ENCODE results near the gene OR13C2. TPM values are rescaled to one million over a fixed set of nuclear protein-coding genes. Genes with fewer than 3 reads are reported as not detected.
"Not testable (repeated sequence)": the region's sequence is repeated elsewhere in the genome, so short reads cannot be mapped to it uniquely, and the experiment has no call there.

The OR13C2 gene
- total RNA-seq, 1 experiment from 2014 or later = not detected

DNA sequence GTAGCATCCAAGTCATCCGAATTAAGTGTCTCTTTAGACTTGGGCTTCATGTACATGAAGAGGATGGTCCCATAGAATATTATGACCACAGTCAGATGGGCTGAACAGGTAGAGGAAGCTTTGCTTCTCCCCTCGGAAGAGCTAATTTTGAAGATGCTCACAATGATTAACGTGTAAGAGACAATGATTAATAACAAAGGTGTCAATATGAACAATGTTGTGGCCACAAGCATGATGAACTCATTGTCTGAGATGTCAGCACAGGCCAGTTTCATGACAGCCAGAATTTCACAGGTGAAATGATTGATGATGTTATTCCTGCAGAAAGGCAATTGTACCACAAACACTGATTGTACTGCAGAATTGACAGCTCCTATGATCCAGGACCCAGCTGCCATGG lies 626 bp downstream of the OR13C2 start:
- no peaks in the 10 kb centered on the region for H3K9me3 Mint-ChIP-seq (ENCODE audit: low read depth, unreplicated experiment)
- no peaks in the 10 kb centered on the region for H3K27me3 Mint-ChIP-seq (ENCODE audit: unreplicated experiment)
- CTCF ChIA-PET = no interaction called here
- no peak overlapping the region for H3K4me3 Mint-ChIP-seq (ENCODE audit: low read depth, unreplicated experiment)
- TF ChIP-seq, protein P1, sequence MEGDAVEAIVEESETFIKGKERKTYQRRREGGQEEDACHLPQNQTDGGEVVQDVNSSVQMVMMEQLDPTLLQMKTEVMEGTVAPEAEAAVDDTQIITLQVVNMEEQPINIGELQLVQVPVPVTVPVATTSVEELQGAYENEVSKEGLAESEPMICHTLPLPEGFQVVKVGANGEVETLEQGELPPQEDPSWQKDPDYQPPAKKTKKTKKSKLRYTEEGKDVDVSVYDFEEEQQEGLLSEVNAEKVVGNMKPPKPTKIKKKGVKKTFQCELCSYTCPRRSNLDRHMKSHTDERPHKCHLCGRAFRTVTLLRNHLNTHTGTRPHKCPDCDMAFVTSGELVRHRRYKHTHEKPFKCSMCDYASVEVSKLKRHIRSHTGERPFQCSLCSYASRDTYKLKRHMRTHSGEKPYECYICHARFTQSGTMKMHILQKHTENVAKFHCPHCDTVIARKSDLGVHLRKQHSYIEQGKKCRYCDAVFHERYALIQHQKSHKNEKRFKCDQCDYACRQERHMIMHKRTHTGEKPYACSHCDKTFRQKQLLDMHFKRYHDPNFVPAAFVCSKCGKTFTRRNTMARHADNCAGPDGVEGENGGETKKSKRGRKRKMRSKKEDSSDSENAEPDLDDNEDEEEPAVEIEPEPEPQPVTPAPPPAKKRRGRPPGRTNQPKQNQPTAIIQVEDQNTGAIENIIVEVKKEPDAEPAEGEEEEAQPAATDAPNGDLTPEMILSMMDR (IDR thresholded peaks at IDR 0.05; ENCODE audit: unreplicated experiment) = no peak
- no TSS peak for BruUV-seq (replicated peaks)
- no peaks in the 10 kb centered on the region for H3K4me1 Mint-ChIP-seq (ENCODE audit: low read depth, unreplicated experiment)
- H3K36me3 Mint-ChIP-seq (ENCODE audit: insufficient read depth, unreplicated experiment) = no peaks in the 10 kb centered on the region
- no peak for DNase-seq
- intact Hi-C loops (cut with micrococcal nuclease; ENCODE audit: unreplicated experiment) = loop anchor here (10.0 kb wide), 1 partner anchor 140 kb away; the partner anchor contains the start of gene NIPSNAP3A
- no peak overlapping the region for H3K27ac Mint-ChIP-seq (ENCODE audit: unreplicated experiment)

- H3K27me3 Mint-ChIP-seq (ENCODE audit: unreplicated experiment); H3K27ac Mint-ChIP-seq (ENCODE audit: unreplicated experiment); BruUV-seq (replicated peaks); H3K36me3 Mint-ChIP-seq (ENCODE audit: insufficient read depth, unreplicated experiment); DNase-seq; CTCF ChIA-PET; H3K9me3 Mint-ChIP-seq (ENCODE audit: low read depth, unreplicated experiment); H3K4me1 Mint-ChIP-seq (ENCODE audit: low read depth, unreplicated experiment); H3K4me3 Mint-ChIP-seq (ENCODE audit: low read depth, unreplicated experiment); intact Hi-C loops (cut with micrococcal nuclease; ENCODE audit: unreplicated experiment): not testable (repeated sequence)
Observed at GRCh38 chr9:104599313-104599712, 6.1 kb downstream of the OR13C2 start, which contains the start of gene OR13C5. OR13C5 (minus strand) TSS chr9:104599413; CDS start chr9:104599413, 0 bp downstream.

GRCh38 chr9:104598749-104599148 lies 6.7 kb downstream of the OR13C2 start:
- H3K4me3 Mint-ChIP-seq (ENCODE audit: low read depth, unreplicated experiment); DNase-seq; BruUV-seq (replicated peaks); H3K9me3 Mint-ChIP-seq (ENCODE audit: low read depth, unreplicated experiment); intact Hi-C loops (cut with micrococcal nuclease; ENCODE audit: unreplicated experiment); H3K27me3 Mint-ChIP-seq (ENCODE audit: unreplicated experiment); CTCF ChIA-PET; H3K4me1 Mint-ChIP-seq (ENCODE audit: low read depth, unreplicated experiment); H3K27ac Mint-ChIP-seq (ENCODE audit: unreplicated experiment); H3K36me3 Mint-ChIP-seq (ENCODE audit: insufficient read depth, unreplicated experiment): not testable (repeated sequence)

DNA sequence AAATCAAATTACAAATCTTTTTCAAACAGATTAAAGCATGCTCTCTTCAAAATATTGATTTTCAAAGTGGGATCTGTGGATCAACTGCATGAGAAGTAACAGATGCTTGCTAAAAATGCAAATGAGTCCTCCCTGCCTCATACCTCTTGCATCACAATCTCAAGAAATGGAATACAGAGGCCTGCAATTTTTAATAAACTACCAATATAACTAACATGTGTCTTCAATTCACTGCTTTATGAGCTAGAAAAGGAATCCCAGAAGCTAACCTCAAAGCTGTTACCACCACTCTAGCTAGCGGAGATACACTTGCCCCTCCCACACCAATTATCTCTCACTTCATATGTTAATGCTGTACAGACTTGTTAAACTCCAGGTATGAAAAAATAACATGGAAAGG lies 15.8 kb downstream of the OR13C2 start:
- Mint-ChIP-seq H3K27me3 (ENCODE audit: unreplicated experiment) (no peaks in the 10 kb centered on the region), H3K9me3 (ENCODE audit: low read depth, unreplicated experiment) (no peaks in the 10 kb centered on the region), H3K4me3 (ENCODE audit: low read depth, unreplicated experiment) (no peak overlapping the region), H3K36me3 (ENCODE audit: insufficient read depth, unreplicated experiment) (no peaks in the 10 kb centered on the region), H3K27ac (ENCODE audit: unreplicated experiment) (no peak overlapping the region), H3K4me1 (ENCODE audit: low read depth, unreplicated experiment) (no peaks in the 10 kb centered on the region)
- no peak for DNase-seq
- intact Hi-C loops (cut with micrococcal nuclease; ENCODE audit: unreplicated experiment) = no loop called here
- TF ChIP-seq, protein P1 (IDR thresholded peaks at IDR 0.05; ENCODE audit: unreplicated experiment) = no peak
- CTCF ChIA-PET = no interaction called here
- BruUV-seq (replicated peaks) = no TSS peak

GRCh38 chr9:104586496-104587180 lies 18.8 kb downstream of the OR13C2 start:
- BruUV-seq (replicated peaks) = no TSS peak
- DNase-seq = no peak
- Mint-ChIP-seq H3K27ac (ENCODE audit: unreplicated experiment) (no peak overlapping the region), H3K4me3 (ENCODE audit: low read depth, unreplicated experiment) (no peak overlapping the region), H3K36me3 (ENCODE audit: insufficient read depth, unreplicated experiment) (no peaks in the 10 kb centered on the region), H3K4me1 (ENCODE audit: low read depth, unreplicated experiment) (no peaks in the 10 kb centered on the region), H3K27me3 (ENCODE audit: unreplicated experiment) (no peaks in the 10 kb centered on the region), H3K9me3 (ENCODE audit: low read depth, unreplicated experiment) (no peaks in the 10 kb centered on the region)
- CTCF ChIA-PET = no interaction called here
- TF ChIP-seq, protein P1 (IDR thresholded peaks at IDR 0.05; ENCODE audit: unreplicated experiment) = no peak
- intact Hi-C loops (cut with micrococcal nuclease; ENCODE audit: unreplicated experiment) = no loop called here

Data from Calu3 (cell line).